HS-5 (cell line): ENCODE data around the gene ANKRD65.
"Not testable (repeated sequence)": the region's sequence is repeated elsewhere in the genome, so short reads cannot be mapped to it uniquely, and the experiment has no call there.

Experiments
- DNase-seq: peaks from one replicate; pipeline ENCODE4 v3.0.0-alpha.2; 2012; ENCODE audit warnings: low read depth

The ANKRD65 gene

DNA sequence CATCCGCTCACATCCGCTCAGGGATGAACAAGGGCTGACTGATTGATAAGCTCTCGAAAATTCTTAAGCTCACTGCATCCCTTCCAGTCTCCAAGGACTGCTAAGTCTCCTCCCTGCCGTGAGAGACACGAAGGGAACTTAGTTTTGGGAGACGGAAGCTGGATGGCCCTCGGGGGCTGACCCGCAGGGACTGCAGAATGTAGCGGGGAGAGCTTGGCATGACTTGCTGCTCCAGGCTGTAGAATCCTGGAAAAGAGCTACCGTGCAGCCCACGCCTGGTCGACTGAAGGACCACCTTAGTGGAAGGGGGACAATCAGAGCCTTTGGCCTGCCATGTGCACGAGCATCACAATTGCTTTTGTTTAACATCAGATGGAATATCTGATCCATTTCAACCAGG, 5.3 kb downstream of the ANKRD65 start:
- DNase-seq = no peak

DNA sequence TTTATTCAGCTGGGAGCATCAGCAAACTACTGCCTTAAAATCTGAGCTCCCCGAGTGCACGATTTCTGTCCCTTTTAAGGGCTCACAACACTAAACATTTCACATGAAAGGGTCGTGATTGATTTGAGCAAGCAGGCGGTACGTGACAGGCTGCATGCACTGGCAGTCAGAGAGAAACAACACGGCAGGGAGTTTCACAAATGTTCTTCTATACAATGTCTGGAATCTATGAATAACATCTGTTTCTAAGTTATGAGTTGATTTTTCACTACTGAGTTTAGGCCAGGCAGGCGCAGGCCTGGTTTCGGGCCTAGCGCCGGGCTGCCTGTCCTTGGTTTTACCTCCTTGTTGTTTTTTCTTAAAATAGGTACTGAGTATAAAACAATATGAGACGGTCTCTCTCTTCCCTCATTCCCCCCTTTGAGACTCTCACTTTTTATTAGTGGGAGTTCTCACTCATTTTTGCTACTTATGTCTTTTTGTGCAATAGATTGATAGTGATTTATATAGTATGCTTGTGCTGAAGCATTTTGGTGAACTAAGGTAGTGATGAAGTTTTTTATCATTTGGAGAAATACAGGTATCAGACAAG, 8.7 kb downstream of the ANKRD65 start:
- not testable (repeated sequence) for DNase-seq

DNA sequence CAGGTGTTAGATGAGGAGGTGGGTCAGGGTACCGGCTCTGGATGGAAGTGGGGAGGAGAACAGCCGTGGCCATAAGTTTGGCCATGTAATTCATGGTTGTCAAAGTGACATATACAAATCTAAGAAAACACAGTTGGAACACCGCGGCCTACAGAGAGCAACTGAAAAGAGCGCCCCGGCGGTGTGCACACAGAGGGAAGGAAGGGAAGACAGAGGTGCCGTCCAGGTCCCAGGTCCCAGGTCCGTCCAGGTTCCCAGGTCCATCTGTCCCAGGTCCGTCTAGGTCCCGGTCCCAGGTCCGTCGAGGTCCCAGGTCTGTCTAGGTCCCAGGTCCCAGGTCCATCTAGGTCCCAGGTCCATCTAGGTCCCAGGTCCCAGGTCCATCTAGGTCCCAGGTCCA, 9.4 kb downstream of the ANKRD65 start:
- no peak for DNase-seq

DNA sequence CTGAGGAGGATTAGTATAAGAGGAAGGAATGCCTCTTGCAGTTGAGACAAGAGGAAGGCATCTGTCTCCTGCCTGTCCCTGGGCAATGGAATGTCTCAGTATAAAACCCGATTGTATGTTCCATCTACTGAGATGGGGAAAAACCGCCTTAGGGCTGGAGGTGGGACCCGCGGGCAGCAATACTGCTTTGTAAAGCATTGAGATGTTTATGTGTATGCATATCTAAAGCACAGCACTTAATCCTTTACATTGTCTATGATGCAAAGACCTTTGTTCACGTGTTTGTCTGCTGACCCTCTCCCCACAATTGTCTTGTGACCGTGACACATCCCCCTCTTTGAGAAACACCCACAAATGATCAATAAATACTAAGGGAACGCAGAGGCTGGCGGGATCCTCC, 10.8 kb downstream of the ANKRD65 start:
- DNase-seq = not testable (repeated sequence)

DNA sequence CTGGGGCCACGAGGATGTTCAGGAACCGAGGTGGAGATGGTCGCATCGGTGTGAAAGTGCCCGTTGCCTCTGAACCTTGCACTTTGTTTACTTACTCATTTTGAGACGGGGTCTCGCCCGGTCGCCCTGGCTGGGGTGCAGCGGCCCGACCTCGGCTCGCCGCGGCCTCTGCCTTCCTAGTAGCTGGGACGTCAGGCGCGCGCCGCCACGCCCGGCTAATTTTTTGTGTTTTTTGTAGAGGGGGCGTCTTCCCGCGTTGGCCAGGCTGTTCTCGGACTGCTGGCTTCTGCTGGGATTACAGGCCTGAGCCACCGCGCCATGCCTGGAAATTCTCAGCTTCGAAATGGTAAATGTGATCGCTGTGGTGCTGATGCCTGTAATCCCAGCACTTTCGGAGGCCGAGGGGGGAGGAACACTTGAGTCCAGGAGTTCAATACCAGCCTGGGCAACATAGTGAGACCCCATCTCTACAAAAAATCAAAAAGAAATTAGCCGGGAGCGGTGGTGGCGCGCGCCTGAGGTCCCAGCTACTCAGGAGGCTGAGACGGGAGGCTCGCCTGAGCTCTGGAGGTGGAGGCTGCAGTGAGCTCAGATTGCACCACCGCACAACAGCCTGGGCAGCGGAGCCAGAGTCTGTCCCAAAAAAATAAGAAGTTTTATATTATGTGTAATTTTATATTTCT, 13.3 kb downstream of the ANKRD65 start:
- DNase-seq = no peak

DNA sequence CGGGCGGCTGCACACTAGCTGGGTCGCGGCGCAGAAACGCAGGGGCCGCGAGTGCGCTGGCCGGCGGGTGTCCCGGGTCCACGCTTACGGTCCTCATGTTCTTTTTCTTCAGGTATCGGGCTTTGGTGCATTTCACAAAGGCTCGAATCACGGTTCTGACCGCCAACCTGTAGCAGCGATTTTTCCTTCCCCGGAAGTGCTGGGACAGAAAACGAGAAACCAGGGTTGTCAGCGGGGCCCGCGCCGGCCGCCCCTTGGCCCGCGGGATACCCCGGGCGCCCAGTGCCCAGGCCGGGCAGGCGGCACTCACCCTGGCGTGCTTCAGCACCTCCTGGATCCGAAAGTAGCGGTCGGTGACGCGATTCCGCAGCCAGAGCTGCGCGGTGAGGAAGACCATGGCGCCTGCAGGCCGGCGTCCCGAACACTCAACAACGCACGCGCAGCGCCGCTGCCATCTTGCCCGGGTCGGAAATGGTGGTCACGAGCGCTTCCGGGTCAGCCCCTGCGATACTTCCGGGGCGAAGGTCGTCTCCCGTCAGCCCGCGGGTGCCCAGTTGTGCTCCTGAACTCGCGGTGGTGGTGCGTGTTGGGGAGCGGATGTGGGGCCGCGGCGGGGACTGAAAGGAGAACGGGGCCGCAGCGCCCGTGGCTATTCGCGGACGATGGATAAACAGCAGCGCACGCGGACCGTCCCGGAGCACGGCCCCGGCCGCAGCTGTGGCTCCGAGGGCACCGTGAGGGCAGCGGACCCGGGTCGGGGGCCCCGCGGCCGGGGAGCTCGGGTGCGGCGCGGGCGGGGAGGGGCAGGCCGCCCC, 14.0 kb downstream of the ANKRD65 start, which contains the start of gene MRPL20:
MRPL20 (minus strand) TSS at position 473 of the 815 bp plus-strand sequence; CDS start at position 397, 76 bp downstream.
- peak; percentile 58 for DNase-seq

DNA sequence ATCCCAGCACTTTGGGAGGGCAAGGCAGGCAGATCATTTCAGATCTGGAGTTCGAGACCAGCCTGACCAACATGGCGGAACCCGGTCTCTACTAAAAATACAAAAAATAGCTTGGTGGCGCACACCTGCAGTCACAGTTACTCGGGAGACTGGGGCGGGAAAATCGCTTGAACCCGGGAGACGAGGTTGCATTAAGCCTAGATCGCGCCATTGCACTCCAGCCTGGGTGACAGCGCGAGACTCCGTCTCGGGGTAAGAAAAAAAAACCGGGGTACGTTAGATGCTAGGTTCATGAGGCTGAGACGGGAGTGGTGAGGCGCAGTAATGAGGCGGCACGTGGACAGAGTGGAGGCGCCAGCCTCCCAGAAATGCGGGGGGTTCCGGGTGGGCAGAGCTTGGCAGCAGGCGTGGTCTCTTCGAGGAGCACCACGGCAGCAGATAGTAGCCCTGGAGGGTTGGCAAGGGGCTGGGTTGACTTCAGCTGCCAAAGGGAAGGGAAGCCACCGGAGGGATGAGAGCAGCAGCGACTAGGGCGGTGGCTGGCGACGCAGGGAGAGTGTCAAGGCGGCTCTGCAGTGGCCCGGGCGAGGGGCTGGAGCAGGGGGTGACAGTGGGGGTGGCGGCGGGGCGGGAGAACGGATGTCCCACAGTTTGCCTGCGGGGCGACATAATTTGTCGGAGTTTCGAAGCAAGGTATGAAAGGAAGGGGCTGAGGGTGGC, 14.8 kb downstream of the ANKRD65 start:
- DNase-seq = no peak

DNA sequence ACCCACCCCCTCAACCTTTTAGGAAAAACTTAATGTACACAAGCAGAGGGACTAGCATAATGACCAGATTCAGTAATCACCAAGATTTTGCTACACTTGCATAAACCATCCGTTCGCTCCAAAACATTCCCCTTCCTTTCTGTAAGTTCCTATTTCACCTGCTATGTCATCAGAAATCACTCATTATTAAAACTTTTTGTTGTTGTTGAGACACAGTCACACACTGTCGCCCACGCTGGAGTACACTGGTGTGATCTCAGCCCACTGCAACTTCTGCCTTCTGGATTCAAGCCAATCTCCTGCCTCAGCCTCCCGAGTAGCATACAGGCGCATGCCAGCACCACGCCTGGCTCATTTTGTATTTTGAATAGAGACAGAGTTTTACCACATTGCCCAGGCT, 17.4 kb downstream of the ANKRD65 start:
- DNase-seq = no peak

DNA sequence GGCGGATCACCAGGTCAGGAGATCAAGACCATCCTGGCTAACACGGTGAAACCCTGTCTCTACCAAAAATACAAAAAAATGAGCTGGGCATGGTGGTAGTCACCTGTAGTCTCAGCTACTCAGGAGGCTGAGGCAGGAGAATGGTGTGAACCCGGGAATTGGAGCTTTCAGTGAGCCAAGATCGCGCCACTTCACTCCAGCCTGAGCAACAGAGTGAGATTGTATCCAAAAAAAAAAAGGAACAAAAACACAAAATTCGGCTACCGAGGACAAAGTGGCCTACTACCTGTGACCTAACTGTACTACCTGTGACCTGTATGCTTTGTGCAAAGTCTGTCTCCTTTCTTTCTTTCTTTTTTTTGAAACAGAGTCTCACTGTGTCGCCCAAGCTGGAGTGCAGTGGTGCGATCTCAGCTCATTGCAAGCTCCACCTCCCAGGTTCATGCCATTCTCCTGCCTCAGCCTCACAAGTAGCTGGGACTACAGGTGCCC, 18.1 kb downstream of the ANKRD65 start:
- DNase-seq = not testable (repeated sequence)

DNA sequence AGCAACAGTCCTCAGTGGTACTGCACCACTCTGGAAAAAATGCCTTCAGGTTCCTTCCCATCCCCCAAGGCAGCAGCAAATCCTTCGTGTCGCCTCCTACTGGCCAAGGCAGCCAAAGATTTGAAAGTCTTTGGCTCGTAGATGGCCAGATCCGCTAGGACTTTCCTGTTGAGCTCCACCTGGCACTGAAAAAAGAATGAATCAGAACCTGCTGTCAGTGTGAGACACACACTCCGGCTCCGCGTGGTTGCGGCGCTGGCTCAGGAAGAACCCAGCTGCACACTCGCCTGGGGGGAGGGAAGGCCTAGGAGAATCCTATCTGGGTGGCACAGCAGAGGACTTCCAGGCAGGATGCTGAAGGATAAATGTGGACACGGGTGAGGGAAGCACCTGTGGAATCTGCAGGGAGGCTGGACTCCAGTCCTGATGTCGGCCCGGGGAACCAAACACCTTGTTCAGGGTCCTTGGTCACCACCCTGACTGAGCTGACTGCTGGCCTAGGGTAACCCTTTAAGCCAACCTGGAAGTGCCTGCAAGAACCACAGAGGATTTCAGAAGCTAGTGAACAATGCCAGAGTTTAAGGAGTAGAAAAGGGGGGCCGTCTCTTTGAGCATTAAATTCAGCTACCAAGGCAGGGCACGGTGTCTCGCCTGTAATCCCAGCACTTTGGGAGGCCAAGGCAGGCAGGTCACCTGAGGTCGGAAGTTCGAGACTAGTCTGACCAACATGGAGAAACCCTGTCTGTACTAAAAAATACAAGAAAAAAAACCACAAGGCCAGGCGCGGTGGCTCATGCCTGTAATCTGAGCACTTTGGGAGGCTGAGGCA, 18.8 kb downstream of the ANKRD65 start:
- DNase-seq = no peak

DNA sequence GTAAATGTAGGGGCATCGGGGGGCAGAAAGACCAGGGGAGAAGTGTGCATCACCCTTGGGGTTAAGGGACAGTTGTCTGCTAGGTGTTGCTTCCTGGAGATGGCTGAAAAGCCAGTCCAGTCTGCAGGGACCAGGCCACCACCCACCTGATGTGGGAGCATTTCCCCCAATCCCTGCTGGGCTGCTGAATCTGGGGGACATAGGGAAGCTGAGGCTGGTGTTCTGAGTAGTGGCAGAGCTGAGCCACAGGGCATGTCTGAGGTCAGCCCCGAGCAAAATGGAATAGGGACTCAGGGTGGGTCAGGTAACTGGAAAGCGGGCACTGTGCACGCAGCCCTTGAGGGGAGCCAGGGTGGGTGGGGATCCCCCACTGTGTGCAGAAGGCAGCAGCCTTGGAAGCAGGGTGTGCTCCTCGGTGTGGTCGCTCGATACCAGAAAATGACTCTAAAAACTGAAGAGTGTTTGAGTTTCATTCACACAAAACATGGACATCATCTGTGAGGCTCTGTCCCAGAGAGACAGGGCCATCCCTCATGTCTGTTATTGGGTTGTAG, 19.5 kb downstream of the ANKRD65 start:
- no peak for DNase-seq

DNA sequence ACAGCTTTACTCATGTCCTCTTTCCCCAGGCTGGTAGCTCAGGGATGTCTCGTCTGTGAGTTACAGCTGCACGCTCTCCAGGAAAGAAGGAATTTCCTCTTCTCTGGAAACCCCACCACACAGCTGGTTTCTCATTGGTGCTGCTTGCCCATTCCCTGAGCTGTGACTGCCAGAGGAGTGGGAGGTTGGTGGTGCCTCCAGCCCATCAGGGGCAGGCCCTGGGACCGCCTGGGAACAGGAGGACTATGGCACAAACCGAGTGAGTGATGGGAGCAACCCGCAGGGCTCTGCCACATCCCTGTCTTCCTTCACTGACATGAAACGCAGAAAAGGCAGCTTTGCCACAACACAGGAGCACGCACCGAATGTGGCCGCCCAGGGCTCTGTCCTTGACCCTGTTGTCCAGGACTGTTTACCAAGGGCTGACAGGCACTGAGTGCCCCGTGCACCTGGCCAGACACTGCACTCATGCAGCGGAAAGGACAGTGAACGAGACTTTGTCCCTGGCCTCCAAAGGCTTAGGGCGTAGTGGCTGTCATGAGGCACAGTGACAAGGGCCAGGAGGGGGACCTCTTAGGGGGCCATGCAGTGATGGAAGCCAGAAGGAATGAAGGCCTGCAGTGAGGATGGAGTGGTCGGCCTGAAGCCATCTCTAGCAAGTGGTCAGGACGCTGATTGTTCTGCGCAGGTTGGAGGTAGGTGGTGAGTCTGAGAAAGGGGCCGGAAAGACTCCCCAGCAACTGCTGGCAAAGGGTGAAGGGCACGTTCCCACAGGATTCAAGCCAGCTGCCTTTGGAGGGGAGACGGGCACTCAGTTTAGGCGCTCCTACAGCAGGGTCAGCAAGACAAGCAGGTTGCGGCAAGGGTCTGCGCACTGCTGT, 20.3 kb downstream of the ANKRD65 start:
- DNase-seq = no peak

DNA sequence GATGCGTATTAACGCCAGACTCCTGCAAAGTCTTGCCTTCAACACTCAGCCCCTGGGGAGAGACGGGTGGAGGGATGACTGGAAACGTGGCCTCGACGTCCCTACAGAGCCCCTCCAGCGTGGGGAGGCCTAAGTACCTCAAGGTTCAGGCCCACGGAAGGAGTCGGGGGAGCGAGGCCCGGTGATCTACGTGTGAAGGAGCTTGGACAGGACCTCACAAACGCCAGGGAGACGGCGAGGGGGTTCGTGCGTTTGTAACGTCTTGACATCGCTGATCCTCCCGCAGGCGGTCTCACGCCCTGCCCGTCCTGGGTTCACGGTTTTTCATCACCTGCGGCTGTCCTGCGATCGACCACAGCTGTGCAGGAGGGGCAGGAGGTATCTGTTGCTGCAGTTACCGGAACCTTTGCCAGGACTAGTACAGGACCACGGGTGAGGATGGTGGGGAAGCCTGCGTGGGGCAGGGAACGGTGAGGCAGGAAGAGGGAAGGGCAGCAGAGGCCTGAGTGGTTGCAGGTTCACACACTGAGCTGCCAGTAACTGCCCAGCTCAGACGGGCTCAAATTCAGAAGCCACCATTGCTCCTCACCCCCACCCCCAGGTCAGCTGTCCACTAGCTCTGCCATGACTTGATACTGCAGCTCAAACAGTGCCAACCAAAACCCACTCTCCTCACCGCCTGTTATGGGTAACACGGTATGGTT, 21.1 kb downstream of the ANKRD65 start:
- DNase-seq = no peak

DNA sequence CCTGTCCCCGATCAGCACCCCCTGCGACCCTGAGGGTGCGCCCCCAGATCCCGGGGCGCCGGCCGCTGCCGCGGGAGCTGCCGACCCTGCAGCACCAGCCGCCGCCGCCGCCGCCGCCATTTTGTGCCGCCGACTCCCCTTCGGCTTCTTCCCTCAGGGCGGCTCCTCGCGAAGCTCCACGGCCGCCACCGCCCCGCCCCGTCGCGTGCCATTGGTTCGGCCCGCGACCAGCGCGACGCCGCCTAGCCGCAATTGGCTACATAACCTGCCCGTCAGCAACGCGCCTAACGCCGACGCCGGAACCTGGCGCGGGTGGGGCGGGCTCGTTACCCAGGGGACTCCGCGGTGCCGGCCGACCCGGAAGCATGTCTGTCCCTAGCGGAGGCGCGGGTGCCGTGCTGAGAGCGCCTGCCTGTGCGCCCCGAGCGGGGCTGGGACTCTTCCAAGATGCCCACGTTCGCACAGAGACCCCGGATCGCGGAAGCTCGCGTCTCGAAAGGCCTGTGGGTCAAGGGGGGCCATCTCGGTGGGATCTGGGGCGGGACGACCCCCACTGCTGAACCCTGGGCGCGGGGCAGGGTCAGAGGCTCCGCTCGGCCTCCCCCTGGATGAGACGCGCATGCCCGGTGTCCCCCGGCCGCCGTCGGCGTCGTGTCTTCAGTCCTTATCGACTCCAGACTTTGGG, 21.7 kb downstream of the ANKRD65 start, which contains the start of gene CCNL2:
CCNL2 (minus strand) TSS at position 149 of the 685 bp plus-strand sequence; CDS start at position 120, 29 bp downstream.
- peak; percentile 87 for DNase-seq

DNA sequence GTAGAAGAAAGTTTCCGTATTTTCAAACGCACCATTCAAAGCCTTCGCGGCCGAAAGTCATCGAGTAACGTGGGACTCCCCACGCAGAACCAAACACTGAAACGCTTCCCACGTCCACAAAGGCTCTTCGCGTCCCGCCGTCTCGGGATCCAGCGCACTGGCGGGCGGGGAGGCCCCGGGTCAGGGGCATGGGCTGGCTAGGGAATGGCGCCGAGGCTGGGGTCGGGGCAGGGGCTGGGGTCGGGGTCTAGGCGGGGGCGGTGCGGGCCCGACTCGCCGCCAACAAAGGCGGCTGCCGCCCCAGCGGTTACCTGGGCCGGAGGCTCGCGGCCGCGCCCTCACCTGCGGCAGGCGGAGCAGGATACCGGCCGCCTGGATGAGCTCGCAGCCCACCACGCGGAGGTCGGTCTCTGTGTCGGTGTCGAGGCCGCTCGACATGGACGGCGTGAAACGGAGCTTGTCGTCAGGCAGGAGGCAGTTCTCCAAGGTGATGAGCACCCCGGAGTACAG, 22.3 kb downstream of the ANKRD65 start:
- no peak for DNase-seq

DNA sequence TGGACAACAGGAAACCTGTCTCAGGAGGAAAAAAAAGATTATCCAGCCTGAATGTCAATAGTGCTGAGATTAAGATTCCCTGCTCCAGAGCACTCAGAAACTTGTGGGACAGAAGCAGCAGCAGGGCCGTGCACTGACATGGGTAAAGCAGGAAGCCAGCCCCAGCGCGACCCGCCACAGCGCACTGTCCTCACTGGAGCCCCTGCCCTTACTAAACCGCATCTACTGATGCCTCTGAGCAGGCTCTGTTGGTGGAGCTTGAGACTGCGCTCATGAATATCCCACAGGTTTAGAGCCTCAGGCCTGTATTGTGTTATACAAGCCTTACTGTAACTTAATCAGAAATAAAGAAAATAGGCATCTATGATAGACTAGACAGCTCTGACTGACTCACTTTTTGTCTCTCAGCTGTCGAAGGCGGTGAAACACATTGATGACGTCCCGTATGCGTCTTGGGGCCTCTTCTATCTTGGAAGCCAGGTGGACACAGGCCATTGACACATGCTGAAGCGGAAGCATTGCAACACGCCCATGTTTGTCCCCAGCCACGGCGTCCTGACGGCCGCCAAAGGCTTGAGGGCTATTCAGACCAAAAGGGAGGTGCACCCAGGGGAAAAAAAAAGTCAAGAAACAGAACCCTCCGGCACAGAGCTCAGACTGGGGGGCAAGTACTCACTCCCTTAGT, 23.1 kb downstream of the ANKRD65 start:
- no peak for DNase-seq

DNA sequence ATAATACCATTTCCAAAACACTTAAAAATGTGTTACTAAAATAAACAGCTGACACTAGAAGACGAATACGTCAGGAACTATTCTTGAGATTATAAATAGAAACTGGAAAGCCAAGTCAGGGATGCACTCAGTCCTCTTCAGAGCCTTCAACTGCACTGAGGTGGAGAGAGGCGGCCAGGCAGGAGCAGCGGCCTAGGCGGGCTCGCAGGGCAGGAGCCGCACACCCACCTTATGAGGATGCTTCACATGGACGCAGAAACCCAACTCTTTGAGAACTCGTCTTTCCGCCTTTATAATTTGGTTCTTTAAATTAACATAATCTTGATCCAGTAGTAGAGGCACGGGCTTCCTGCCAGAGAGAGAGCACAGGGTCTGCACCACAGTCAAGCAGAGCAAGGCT, 25.9 kb downstream of the ANKRD65 start:
- DNase-seq = no peak

DNA sequence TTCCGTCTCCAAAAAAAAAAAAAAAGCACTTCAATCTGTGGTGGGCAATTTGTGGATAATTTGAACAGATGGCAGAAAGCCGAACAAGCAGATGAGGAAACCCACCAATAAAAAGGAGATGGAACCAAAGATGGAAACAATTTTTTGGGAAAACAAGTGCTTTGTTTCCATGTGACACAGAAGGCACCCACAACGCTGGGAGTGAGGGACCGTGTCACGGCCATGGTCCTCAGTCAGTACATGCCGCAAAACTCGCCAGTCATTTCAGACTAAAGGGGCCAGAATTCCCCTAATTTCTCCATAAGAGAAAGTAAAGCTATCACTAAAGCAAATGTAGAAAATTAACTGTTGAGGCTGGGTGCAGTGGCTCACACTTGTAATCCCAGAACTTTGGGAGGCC, 27.0 kb downstream of the ANKRD65 start:
- no peak for DNase-seq
